SH-SY5Y (cell line): ENCODE measurements around the gene COA7.

Source experiments
- GATA2 ChIP-seq: IDR thresholded peaks from 2 replicates; pipeline ENCODE4 v1.6.1; 2011; ENCODE audit warnings: mild to moderate bottlenecking, low read depth, low read length
- GATA3 ChIP-seq: IDR thresholded peaks from 2 replicates; pipeline ENCODE4 v1.6.1; 2011; ENCODE audit warnings: low read depth, mild to moderate bottlenecking, low read length, moderate library complexity

The COA7 gene

GRCh38 chr1:52697795-52698674 is at the start of gene COA7:
TSS of gene COA7 (minus strand) at chr1:52698347. CDS start at chr1:52698326, 21 bp downstream.
- TF ChIP-seq GATA2 (no peak), GATA3 (no peak)

- TF ChIP-seq GATA3 (no peak), GATA2 (no peak)
Measured at GRCh38 chr1:52747450-52747849, 49.3 kb upstream of the COA7 start.

- TF ChIP-seq GATA2 (no peak), GATA3 (no peak)
Measured at GRCh38 chr1:52746189-52746588, 48.0 kb upstream of the COA7 start.

- TF ChIP-seq GATA2 (no peak), GATA3 (no peak)
Measured at GRCh38 chr1:52741259-52741658, 43.1 kb upstream of the COA7 start.

GRCh38 chr1:52739699-52740467 is 41.7 kb upstream of the COA7 start:
- TF ChIP-seq GATA2 = no peak
- TF ChIP-seq GATA3 = no peak

GRCh38 chr1:52738893-52739292 is 40.7 kb upstream of the COA7 start:
- no peak for TF ChIP-seq GATA2
- no peak for TF ChIP-seq GATA3

- TF ChIP-seq GATA3 = no peak
- no peak for TF ChIP-seq GATA2
Measured at GRCh38 chr1:52738148-52738547, 40.0 kb upstream of the COA7 start.

- TF ChIP-seq GATA3 (no peak), GATA2 (no peak)
Measured at GRCh38 chr1:52733368-52733767, 35.2 kb upstream of the COA7 start.

- no peak for TF ChIP-seq GATA2
Measured at GRCh38 chr1:52727956-52728656, 30.0 kb upstream of the COA7 start.

- no peak for TF ChIP-seq GATA3
- TF ChIP-seq GATA2 = no peak
Measured at GRCh38 chr1:52727114-52727586, 29.0 kb upstream of the COA7 start.

- TF ChIP-seq GATA2 = no peak
- no peak for TF ChIP-seq GATA3
Measured at GRCh38 chr1:52726265-52727113, 28.3 kb upstream of the COA7 start, which contains the start of gene ZYG11B. TSS of gene ZYG11B (plus strand) at chr1:52726453. CDS start at chr1:52726654, 201 bp downstream.

- TF ChIP-seq GATA2 (no peak), GATA3 (no peak)
Measured at GRCh38 chr1:52725903-52726264, 27.7 kb upstream of the COA7 start.

- no peak for TF ChIP-seq GATA2
- TF ChIP-seq GATA3 = no peak
Measured at GRCh38 chr1:52723260-52723659, 25.1 kb upstream of the COA7 start.
